Inferior parietal cortex (tissue), 1 donor: ENCODE measurements around the gene EIF3B.
"Not testable (repeated sequence)": the region's sequence is repeated elsewhere in the genome, so short reads cannot be mapped to it uniquely, and the experiment has no call there.

Source experiments
- DNase-seq: peaks from one replicate; pipeline ENCODE4 v3.0.0-alpha.2; 2016; ENCODE audit errors: extremely low spot score

The EIF3B gene

DNA sequence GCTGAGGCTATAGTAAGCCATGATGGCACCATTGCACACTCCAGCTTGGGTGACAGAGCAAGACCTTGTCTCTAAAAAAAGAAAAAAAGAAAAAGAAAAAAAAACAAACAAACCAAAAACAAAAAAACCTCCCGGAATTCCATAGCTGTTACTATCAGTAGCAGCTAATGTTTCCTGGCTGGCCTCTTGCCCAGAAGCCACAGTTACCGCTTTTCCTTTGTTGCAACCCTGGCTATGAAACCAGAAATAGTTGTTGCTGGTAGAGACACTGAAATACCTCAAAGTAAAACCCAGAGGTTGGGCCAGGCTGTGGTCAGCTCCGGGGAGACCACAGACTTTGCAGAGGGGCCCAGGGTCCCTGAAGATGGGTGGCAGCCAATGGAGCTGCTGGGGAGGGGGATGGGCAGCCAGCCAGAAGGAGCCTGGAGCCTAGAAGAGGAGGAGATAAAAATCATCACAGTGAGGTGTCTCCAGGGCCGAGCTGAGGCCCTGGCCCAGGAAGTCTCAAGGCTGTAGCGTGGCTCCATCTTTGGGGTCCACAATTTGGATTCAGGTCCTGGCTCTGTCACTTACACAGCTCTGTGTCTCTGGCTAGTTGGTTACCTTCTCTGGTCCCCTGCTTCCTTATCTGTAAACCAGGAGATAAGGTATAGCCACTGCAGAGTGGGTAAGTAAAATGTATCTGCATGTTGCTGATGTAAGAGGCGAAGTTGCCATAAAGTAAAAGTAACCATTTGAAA is 45.4 kb downstream of the EIF3B start:
- peak; percentile 57 for DNase-seq

DNA sequence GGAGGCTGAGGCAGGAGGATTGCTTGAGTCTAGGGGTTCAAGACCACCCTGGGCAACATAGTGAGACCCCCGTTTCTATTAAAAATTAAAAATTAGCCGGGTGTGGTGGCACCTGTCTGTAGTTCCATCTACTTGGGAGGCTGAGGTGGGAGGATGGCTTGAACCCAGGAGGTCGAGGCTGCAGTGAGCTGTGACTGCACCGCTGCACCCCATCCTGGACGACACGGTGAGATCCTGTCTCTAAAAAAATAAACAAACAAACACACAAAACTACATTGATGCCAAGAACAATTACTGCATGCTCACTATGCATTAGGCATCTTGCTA is 48.0 kb downstream of the EIF3B start:
- DNase-seq, result no peak

DNA sequence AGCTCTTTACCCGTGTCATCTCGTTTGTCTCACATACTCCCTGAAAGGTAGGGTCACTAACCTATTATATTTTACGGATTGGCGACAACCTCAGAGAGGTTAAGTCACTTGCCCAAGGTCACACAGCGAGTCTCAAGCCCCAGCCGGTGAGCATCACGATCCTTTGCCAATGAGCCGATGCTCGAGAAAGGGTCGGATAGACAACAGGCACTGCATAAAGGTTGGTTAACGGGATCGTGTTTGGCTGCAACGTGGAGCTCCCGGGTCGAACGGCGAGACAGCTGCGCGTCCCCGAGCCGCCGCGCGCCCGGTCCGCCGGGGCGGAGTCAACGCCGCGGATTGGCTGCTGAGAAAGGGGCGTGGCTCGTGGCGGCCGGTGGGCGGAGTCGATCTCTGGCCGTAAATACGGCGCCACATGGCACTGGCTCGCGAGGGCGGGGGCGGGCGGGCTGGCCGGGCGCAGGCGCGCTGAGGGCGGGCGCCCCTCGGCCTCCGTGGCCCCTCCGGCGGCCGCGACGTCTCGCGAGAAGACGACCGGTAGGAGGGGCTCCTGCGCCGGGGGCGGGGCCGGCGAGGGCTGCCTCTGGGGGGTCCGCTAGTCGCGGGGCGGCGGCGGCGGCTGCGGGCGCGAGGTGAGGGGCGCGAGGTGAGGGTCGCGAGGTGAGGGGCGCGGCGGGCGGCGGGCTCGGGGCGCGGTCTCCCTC is 48.5 kb downstream of the EIF3B start, which contains the start of gene CHST12:
Gene CHST12 (plus strand): TSS at position 598 of the 704 bp plus-strand sequence. CDS start 29,029 bp downstream, outside the sequence.
- DNase-seq, result peak; percentile 90

DNA sequence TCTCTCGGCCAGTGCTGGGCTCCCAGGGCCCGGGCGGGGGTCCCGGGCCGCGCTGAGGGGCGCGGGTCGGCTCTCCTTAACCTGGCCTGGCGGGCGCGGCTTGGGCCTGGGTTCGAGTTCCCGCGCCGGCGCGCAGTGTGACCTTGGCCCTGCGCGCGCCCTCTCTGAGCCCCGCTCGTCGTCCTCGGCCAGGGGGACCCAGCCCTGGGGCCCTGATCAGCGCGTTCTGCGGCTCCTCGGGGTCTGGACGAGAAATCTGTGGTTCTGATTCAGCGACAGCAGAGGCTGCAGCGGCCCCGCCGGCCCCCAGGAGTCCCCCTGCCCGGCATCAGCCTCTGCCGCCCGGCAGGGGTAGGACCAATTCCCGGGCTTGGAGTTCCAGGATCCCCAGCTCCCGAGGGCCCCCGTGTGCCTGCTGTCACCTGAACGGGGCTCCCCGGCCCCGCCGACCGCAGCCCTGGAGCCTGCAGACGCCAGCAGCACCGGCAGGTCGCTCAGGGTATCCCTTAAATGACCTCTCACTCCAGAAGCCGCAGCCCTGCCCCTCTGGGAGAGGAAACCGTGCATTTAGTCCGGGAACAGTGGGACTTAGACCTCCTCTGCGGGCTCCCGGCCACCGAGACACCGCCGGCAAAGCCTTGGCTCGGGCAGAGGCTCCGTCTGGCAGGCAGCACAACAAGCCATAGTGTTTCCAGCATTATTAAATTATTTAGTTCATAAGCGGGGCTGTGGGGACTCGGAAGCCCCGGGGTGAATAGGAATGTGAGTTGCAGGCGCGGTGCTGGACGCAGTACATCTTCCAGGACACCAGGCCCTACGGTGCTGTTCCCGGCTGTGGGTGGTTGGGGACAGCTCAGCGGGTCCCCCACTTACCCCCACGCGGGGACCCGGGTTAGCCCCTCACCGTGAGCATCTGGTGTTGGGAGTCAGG is 49.4 kb downstream of the EIF3B start:
- DNase-seq, result peak; percentile 9

DNA sequence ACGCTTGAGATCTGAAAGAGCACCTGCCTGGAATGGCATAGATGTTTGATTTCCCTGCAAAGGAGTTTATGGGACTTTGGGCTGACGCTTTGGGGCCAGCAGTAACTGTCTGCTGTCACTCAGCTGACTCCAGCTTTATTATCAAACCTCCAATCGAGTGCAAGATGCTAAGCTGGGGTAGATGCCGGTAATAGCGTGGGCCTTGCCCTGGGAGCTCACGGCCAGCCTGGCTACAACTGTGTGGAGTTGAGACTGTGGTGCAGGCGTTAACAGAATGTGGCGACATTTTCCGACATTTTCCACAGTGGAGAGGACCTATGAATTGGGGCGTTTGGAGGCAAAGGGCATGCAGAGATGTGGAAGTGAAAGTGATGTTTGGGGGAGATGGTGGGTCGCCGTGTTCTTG is 50.1 kb downstream of the EIF3B start:
- DNase-seq, result no peak

DNA sequence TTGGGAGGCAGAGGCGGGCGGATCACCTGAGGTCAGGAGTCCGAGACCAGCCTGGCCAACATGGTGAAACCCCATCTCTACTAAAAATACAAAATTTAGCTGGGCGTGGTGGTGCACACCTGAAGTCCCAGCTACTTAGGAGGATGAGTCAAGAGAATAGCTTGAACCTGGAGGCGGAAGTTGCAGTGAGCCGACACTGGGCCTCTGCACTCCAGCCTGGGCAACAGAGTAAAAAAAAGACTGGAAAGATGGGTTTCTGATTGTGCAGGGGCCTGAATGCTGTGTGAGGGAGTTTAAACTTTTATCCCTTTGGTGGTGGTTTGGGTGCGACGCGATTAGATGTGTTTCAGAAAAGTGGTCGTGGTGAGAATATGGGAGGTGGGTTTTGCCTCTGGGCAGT is 50.6 kb downstream of the EIF3B start:
- DNase-seq, result no peak

DNA sequence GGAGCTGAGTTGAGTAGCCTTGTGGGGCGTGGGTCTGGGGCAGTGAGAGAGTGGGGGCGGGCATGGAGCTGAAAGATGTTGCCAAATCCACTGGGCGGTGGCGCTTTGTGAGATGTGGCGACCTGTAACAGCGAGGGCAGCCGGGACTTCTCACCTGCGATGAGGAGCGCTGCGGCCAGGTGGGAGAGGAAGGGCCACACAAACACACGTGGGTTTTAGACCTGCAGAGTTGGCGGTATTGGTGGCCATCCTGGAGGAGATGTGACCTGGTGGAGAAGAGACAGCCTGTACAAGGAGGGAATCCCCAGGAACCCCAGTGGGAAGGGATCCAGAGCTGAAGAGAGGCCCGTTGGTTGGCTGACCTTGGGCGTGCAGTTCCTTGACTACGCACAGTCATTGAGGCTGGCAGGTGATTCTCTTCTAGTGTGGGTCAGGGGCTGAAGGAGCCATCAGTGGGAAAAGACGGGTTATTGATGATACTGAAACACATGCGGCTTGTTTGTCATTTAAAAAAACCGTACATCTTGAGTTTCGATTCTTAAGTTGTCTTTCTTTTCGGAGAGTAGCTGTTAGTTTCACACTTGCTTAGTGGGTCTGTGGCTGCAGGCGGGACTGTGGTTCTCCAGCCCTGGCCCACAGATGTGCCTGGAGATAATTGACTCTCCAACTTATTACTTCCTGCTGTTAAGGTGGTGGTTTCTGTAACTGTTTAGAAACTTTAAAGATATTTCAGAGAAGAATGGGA is 51.1 kb downstream of the EIF3B start:
- no peak for DNase-seq

DNA sequence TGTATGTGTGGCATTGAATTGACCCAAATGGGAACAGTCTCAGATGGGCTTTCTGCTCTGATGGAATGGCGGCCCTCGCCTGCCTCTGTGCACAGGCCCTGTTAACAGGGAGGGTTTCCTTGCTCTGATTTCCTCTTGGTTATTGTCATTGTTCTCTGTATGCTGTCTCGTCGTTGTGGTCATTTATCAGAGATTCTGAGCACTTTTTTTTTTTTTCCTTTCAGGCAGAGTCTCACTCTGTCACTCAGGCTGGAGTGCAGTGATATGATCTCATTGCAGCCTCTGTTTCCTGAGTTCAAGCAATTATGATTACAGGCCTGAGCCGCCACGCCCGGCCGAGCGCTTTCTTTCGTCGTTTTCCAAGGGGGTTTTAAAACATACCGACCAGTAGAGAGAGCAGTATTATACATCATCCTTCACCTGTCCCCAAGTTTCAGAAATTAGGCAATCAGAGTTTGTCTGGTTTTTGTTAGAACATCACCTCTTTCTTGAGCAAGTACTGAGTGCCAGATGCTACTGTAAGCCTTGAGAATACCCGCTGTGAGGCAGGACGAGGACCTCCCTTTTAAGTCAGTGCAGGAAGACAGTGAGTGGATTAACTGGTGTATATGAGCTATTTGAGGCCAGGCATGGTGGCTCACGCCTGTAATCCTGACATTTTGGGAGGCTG is 55.3 kb downstream of the EIF3B start:
- DNase-seq, result no peak

DNA sequence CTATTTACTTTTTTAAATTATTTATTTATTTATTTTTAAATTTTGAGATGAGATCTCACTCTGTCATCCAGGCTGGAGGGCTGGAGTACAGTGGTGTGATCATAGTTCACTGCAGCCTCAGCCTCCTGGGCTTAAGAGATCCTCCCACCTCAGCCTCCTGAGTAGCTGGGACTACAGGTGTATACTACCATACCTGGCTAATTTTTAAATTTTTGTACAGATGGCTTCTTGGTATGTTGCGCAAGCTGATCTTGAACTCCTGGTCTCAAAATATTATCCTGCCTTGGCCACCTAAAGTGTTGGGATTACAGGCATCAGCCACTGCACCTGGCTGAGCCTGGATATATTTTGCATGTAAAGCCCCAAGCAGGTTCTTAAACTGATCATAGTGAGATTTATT is 56.4 kb downstream of the EIF3B start:
- DNase-seq, result no peak

DNA sequence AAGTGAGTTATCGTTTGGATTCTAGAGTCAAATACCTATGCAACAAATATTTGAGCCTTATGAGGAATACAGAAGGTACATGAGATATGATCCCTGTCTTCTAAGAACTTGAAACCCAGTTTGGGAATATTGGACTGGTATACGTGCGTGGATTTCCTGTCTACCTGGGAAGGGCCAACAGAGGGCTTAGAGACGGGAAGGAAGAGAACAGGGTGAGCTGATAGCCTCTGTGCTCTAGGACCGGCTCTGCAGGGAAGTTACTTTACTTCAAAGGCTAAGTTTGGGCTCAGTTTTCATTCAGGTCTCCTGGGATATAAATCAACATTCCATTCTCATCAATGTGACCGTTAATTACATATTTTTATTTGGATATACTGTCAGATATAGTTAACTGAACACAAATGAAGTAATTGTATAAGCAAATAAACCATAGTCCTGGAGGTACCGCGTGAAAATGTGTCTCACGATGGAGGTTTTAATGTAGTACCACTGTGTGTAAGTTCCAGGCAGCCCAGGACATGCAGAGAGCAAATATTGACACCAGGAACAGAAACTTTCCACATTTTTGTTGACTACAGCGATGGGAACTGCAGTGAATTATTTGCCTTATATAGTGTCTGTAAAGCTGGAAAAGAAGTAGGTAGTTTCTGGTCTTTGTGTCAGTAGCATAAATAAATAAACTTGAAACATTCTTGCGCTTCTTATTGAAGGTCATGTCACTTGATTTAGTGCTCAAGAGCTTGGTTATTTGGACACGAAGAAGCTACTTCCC is 57.4 kb downstream of the EIF3B start:
- no peak for DNase-seq

DNA sequence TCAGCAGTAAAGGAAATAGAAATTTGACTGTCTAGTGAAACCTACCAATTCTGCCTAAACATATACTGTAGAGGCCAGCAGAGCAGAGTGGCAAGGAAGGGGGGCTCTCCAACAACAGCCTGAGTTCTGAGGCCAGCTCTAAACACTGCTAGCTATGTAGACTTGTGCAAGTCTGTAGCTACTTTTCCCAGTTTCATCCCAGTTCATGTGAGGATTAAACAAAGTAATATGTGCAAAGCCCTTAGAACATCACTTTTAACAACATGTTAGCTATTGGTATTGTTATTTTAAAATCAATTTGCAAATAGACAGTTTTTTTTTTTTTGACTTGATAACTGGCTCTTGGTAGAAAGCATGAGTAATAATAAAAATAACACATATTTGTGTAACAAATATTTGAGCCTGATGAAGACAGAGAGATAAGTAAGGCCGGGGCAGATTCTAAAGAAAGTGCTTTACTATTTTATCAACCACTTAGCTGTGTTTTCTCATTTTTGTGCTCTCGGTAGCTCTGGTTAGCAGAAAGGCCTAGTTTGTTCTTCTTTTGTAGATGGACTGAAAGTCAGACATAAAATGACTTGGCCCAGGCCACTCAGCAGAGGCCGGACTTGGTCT is 58.1 kb downstream of the EIF3B start:
- DNase-seq, result no peak

DNA sequence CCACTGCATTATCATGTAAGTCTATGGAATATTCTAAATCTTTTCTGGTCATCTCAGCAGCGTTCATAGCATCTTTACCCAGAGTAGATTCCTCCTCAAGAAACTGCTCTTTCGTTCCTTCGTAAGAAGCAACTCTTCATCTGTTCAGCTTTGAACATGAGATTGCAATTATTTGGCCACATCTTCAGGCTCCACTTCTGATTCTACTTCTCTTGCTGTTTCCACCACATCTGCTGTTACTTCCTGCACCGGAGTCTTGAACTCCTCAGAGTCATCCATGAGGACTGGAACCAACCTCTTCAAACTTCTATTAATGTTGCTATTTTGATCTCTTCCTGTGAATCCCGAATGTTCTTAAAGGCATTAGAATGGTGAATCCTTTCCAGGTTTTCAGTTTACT is 61.4 kb downstream of the EIF3B start:
- DNase-seq, result no peak

DNA sequence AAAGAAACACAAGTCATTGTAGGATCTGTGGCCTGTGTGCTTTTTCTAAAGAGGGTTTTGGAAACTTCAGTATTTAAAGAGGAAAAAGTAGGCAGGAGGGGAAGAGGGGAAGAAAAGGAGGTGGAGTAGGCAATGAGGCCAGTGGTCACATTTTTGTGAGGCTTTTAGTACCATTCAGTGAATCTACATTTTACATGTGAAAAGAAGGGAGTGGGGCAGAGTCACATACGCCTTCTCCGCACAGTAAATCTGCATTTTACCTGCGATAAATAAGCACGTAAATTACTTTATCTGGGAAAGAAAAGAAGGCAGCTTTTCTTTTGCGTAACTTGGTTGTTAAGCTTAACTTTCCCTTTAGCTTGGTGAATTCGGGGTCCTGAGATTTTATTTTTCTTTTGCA is 62.0 kb downstream of the EIF3B start:
- no peak for DNase-seq

DNA sequence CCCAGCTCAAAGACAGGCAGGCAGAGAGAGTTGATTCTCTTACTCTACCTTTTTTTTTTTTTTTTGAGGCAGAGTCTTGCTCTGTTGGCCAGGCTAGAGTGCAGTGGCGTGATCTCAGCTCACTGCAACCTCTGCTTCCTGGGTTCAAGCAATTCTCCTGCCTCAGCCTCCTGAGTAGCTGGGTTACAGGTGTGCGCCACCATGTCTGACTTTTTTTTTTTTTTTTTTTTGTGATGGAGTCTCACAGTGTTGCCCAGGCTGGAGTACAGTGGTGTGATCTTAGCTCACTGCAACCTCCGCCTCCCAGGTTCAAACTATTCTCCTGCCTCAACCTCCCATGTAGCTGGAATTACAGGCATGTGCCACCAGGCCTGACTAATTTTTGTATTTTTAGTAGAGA is 62.6 kb downstream of the EIF3B start:
- not testable (repeated sequence) for DNase-seq

DNA sequence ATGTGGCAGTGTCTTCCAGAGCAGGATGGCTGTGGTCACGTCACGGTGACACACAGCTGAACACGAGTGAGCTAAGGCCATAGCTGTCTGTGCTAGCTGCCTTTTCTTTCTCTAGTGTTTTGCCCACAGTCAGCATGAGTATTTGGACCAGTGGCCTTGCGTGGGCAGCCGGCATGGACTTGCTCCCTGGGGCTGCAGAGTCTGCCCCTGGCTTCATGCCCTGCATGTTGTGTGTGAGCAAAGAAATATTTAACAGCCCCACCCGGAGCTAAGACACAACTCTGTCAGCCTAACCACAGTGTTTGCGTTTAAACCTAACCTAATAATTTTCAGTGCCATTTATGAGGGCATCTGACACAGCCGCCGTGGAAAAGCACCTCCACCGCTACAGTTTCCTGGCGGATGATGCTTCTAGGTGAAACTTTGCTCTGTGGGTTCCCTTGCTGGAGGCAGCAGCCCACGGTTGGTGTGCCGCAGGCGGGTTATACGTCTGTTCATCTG is 63.4 kb downstream of the EIF3B start:
- DNase-seq, result no peak

DNA sequence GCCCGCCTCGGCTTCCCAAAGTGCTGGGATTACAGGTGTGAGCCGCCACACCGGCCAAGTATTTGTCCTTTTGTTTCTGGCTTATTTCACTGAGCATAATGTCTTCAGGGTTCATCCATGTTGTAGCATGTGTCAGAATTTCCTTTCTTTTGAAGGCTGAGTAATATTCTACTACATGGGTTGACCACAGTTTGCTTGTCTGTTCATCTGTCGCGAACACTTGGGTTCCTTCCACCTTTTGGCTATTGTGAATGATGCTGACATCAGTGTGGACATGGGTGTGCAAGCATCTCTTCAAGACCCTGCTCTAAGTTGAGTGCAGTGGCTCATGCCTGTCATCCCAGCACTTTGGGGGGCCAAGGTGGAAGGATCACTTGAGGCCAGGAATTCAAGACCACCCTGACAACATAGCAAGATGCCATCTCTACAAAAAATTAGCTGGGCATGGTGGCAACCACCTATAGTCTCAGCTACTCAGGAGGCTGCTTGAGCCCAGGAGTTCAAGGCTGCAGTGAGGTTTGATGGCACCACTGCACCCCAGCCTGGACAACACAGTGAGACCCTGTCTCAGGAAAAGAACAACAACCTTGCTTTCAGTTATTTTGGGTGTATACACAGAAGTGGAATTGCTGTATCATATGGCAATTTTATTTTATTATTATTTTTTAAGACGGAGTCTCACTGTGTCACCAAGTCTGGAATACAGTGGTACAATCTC is 65.7 kb downstream of the EIF3B start:
- DNase-seq, result no peak

DNA sequence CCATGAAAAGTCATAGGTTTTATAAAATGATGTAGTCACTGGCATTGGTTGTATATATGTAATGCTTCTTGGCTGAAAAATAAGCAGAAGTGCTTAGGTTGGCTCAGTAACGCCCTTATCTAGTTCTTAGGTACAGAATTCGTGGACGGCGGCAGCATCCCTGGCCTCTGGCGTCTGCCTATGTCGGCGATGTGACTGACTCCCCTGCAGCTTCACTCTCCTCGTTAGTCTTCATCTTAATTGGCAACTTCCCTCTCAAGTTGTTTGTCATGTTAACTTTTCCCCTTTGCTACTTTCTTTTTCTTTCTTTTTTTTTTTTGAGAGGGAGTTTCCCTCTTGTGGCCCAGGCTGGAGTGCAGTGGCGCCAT is 67.3 kb downstream of the EIF3B start:
- no peak for DNase-seq

DNA sequence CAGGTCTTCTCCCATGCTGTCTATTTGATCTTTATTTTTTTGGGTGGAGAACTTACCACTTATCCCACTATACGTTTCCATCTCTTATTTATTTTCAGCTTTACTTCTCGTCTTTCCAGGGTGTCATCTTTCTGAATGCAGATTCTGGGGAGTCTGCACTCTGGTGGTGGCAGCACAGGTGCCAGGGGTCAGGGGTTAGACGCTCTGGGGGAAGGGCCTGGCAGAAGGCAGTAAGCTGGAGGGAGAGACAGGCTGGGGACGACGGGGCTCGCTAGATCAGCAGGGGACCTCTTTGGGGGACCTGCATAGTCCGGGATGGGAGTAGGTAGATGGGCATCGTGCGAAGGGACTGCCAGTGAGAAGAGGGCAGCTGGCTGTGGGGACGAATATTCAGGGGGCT is 71.1 kb downstream of the EIF3B start:
- no peak for DNase-seq
